Stimulated activated naive CD8-positive, alpha-beta T cell treated with anti-CD3 and anti-CD28 coated beads, Interleukin-15, Interleukin-2, amounts not matched to agents 100 ng/mL and 50 ng/mL, for 24 hours (primary cell): Measurements from ENCODE around the gene CAMKK1.

ENCODE experiments used
- H3K27ac Mint-ChIP-seq: one replicate; pipeline ENCODE4 v1.8.0; 2021; ENCODE audit warnings: mild to moderate bottlenecking, mixed read lengths
- H3K27me3 Mint-ChIP-seq: one replicate; pipeline ENCODE4 v1.8.0; 2021; ENCODE audit warnings: mixed read lengths
- H3K36me3 Mint-ChIP-seq: one replicate; pipeline ENCODE4 v1.8.0; 2021; ENCODE audit warnings: low read depth, mixed read lengths
- H3K4me1 Mint-ChIP-seq: one replicate; pipeline ENCODE4 v1.8.0; 2021; ENCODE audit warnings: low read depth, mixed read lengths
- H3K4me3 Mint-ChIP-seq: one replicate; pipeline ENCODE4 v1.8.0; 2021; ENCODE audit warnings: mild to moderate bottlenecking, mixed read lengths
- H3K9me3 Mint-ChIP-seq: one replicate; pipeline ENCODE4 v1.8.0; 2021; ENCODE audit warnings: mixed read lengths

CAMKK1 gene

GRCh38 chr17:3835410-3836229 lies 57.2 kb downstream of the CAMKK1 start:
- Mint-ChIP-seq H3K27me3 (no peaks in the 10 kb centered on the region), H3K27ac (no peak overlapping the region), H3K36me3 (peaks cover 53% of the 10 kb centered on the region), H3K9me3 (no peaks in the 10 kb centered on the region), H3K4me1 (peaks cover 10% of the 10 kb centered on the region), H3K4me3 (no peak overlapping the region)

GRCh38 chr17:3834811-3835210 lies 58.0 kb downstream of the CAMKK1 start:
- Mint-ChIP-seq H3K36me3 (peaks cover 45% of the 10 kb centered on the region), H3K27ac (no peak overlapping the region), H3K4me1 (peaks cover 3% of the 10 kb centered on the region), H3K9me3 (no peaks in the 10 kb centered on the region), H3K27me3 (no peaks in the 10 kb centered on the region), H3K4me3 (no peak overlapping the region)

- no peaks in the 10 kb centered on the region for H3K9me3 Mint-ChIP-seq
- no peak overlapping the region for H3K4me3 Mint-ChIP-seq
- peaks cover 4% of the 10 kb centered on the region for H3K4me1 Mint-ChIP-seq
- peaks cover 67% of the 10 kb centered on the region for H3K36me3 Mint-ChIP-seq
- no peaks in the 10 kb centered on the region for H3K27me3 Mint-ChIP-seq
- no peak overlapping the region for H3K27ac Mint-ChIP-seq
Measured at GRCh38 chr17:3828852-3829232, 64.0 kb downstream of the CAMKK1 start.

GRCh38 chr17:3828151-3828851 lies 64.6 kb downstream of the CAMKK1 start:
- no peak overlapping the region for H3K27ac Mint-ChIP-seq
- peaks cover 66% of the 10 kb centered on the region for H3K36me3 Mint-ChIP-seq
- H3K9me3 Mint-ChIP-seq = no peaks in the 10 kb centered on the region
- H3K27me3 Mint-ChIP-seq = no peaks in the 10 kb centered on the region
- H3K4me1 Mint-ChIP-seq = peaks cover 4% of the 10 kb centered on the region
- no peak overlapping the region for H3K4me3 Mint-ChIP-seq

- H3K4me1 Mint-ChIP-seq = peaks cover 8% of the 10 kb centered on the region
- no peak overlapping the region for H3K4me3 Mint-ChIP-seq
- peaks cover 60% of the 10 kb centered on the region for H3K36me3 Mint-ChIP-seq
- no peaks in the 10 kb centered on the region for H3K27me3 Mint-ChIP-seq
- no peaks in the 10 kb centered on the region for H3K9me3 Mint-ChIP-seq
- no peak overlapping the region for H3K27ac Mint-ChIP-seq
Measured at GRCh38 chr17:3827124-3827773, 65.6 kb downstream of the CAMKK1 start.

GRCh38 chr17:3826191-3826590 lies 66.7 kb downstream of the CAMKK1 start:
- H3K36me3 Mint-ChIP-seq = peaks cover 65% of the 10 kb centered on the region
- no peak overlapping the region for H3K27ac Mint-ChIP-seq

GRCh38 chr17:3821101-3821500 lies 71.8 kb downstream of the CAMKK1 start:
- no peaks in the 10 kb centered on the region for H3K9me3 Mint-ChIP-seq
- H3K4me3 Mint-ChIP-seq = no peak overlapping the region
- H3K27ac Mint-ChIP-seq = no peak overlapping the region
- no peaks in the 10 kb centered on the region for H3K27me3 Mint-ChIP-seq
- peaks cover 55% of the 10 kb centered on the region for H3K36me3 Mint-ChIP-seq
- H3K4me1 Mint-ChIP-seq = peaks cover 4% of the 10 kb centered on the region

More at GRCh38 chr17:3826191-3826590, 66.7 kb downstream of the CAMKK1 start:
- no peaks in the 10 kb centered on the region for H3K27me3 Mint-ChIP-seq
- H3K9me3 Mint-ChIP-seq = no peaks in the 10 kb centered on the region
- H3K4me1 Mint-ChIP-seq = peaks cover 8% of the 10 kb centered on the region
- no peak overlapping the region for H3K4me3 Mint-ChIP-seq

GRCh38 chr17:3818786-3819185 lies 74.1 kb downstream of the CAMKK1 start:
- H3K27ac Mint-ChIP-seq = no peak overlapping the region
- no peak overlapping the region for H3K4me3 Mint-ChIP-seq
- H3K36me3 Mint-ChIP-seq = peaks cover 53% of the 10 kb centered on the region
- peaks cover 4% of the 10 kb centered on the region for H3K4me1 Mint-ChIP-seq
- no peaks in the 10 kb centered on the region for H3K27me3 Mint-ChIP-seq
- H3K9me3 Mint-ChIP-seq = no peaks in the 10 kb centered on the region

GRCh38 chr17:3817851-3818605 lies 74.8 kb downstream of the CAMKK1 start:
- peaks cover 53% of the 10 kb centered on the region for H3K36me3 Mint-ChIP-seq
- H3K27me3 Mint-ChIP-seq = no peaks in the 10 kb centered on the region
- peaks cover 4% of the 10 kb centered on the region for H3K4me1 Mint-ChIP-seq
- H3K4me3 Mint-ChIP-seq = no peak overlapping the region
- H3K27ac Mint-ChIP-seq = no peak overlapping the region
- no peaks in the 10 kb centered on the region for H3K9me3 Mint-ChIP-seq

GRCh38 chr17:3815925-3816324 lies 76.9 kb downstream of the CAMKK1 start:
- no peaks in the 10 kb centered on the region for H3K4me1 Mint-ChIP-seq
- no peak overlapping the region for H3K27ac Mint-ChIP-seq
- no peaks in the 10 kb centered on the region for H3K27me3 Mint-ChIP-seq
- no peak overlapping the region for H3K4me3 Mint-ChIP-seq
- peaks cover 60% of the 10 kb centered on the region for H3K36me3 Mint-ChIP-seq
- no peaks in the 10 kb centered on the region for H3K9me3 Mint-ChIP-seq

- no peaks in the 10 kb centered on the region for H3K9me3 Mint-ChIP-seq
- H3K27ac Mint-ChIP-seq = no peak overlapping the region
- peaks cover under 1% of the 10 kb centered on the region for H3K4me1 Mint-ChIP-seq
- H3K4me3 Mint-ChIP-seq = no peak overlapping the region
- H3K27me3 Mint-ChIP-seq = no peaks in the 10 kb centered on the region
- H3K36me3 Mint-ChIP-seq = peaks cover 61% of the 10 kb centered on the region
Measured at GRCh38 chr17:3815122-3815521, 77.7 kb downstream of the CAMKK1 start.

- no peak overlapping the region for H3K27ac Mint-ChIP-seq
- H3K4me1 Mint-ChIP-seq = peaks cover 7% of the 10 kb centered on the region
- peaks cover 66% of the 10 kb centered on the region for H3K36me3 Mint-ChIP-seq
- no peaks in the 10 kb centered on the region for H3K9me3 Mint-ChIP-seq
- H3K4me3 Mint-ChIP-seq = no peak overlapping the region
- no peaks in the 10 kb centered on the region for H3K27me3 Mint-ChIP-seq
Measured at GRCh38 chr17:3814361-3814760, 78.5 kb downstream of the CAMKK1 start.

GRCh38 chr17:3813171-3813570 lies 79.7 kb downstream of the CAMKK1 start:
- Mint-ChIP-seq H3K27me3 (no peaks in the 10 kb centered on the region), H3K4me1 (peaks cover 19% of the 10 kb centered on the region), H3K36me3 (peaks cover 64% of the 10 kb centered on the region), H3K27ac (no peak overlapping the region), H3K4me3 (no peak overlapping the region), H3K9me3 (no peaks in the 10 kb centered on the region)

GRCh38 chr17:3812771-3813170 lies 80.1 kb downstream of the CAMKK1 start:
- H3K4me1 Mint-ChIP-seq = peaks cover 22% of the 10 kb centered on the region
- no peaks in the 10 kb centered on the region for H3K27me3 Mint-ChIP-seq
- peaks cover 65% of the 10 kb centered on the region for H3K36me3 Mint-ChIP-seq
- H3K27ac Mint-ChIP-seq = no peak overlapping the region
- H3K4me3 Mint-ChIP-seq = no peak overlapping the region
- no peaks in the 10 kb centered on the region for H3K9me3 Mint-ChIP-seq
